ENCODE measurements around the gene HTR2A. TPM values are rescaled to one million over a fixed set of nuclear protein-coding genes. Genes with fewer than 3 reads are reported as not detected.
A peak's percentile ranks its signal among the peaks of the same experiment; 100 is the strongest.
"Not testable (repeated sequence)": the region's sequence is repeated elsewhere in the genome, so short reads cannot be mapped to it uniquely, and the experiment has no call there.

The HTR2A gene
- total RNA-seq, 2 experiments from 2014 or later = not detected

- Mint-ChIP-seq H3K9me3 (ENCODE audit: insufficient read depth) (no peaks in the 10 kb centered on the region), H3K27me3 (ENCODE audit: low read depth) (peaks cover 5% of the 10 kb centered on the region), H3K36me3 (ENCODE audit: low read depth) (no peaks in the 10 kb centered on the region), H3K27ac (no peak overlapping the region), H3K4me3 (no peak overlapping the region), H3K4me1 (ENCODE audit: low read depth) (no peaks in the 10 kb centered on the region)
- DNase-seq = no peak
- ChIA-PET CTCF (no interaction called here), POLR2A (no interaction called here)
- no peak for ATAC-seq
These were observed 57.5 kb downstream of the HTR2A start for GRCh38 chr13:46839399-46839798.

GRCh38 chr13:46834657-46835056, 62.2 kb downstream of the HTR2A start:
- DNase-seq = no peak
- Mint-ChIP-seq H3K27me3 (ENCODE audit: low read depth) (peaks cover 8% of the 10 kb centered on the region), H3K4me1 (ENCODE audit: low read depth) (no peaks in the 10 kb centered on the region), H3K27ac (no peak overlapping the region), H3K36me3 (ENCODE audit: low read depth) (no peaks in the 10 kb centered on the region), H3K4me3 (no peak overlapping the region), H3K9me3 (ENCODE audit: insufficient read depth) (no peaks in the 10 kb centered on the region)
- POLR2A ChIA-PET = no interaction called here
- CTCF ChIA-PET = interaction anchor here (1.3 kb wide), 1 partner anchor 10 kb away, joined by 3 read pairs; no protein-coding TSS in a partner anchor
- no peak for ATAC-seq

- peak; percentile 51 for DNase-seq
These were observed 65.2 kb downstream of the HTR2A start for GRCh38 chr13:46831588-46832194.

GRCh38 chr13:46830405-46831005, 66.3 kb downstream of the HTR2A start:
- DNase-seq (no peak), ATAC-seq (no peak)
- H3K4me1 Mint-ChIP-seq (ENCODE audit: low read depth) = no peaks in the 10 kb centered on the region
- H3K27me3 Mint-ChIP-seq (ENCODE audit: low read depth) = peaks cover 10% of the 10 kb centered on the region
- CTCF ChIA-PET = interaction anchor here (0.9 to 1.4 kb wide), 4 partner anchors 12 to 65 kb away, joined by 5 to 6 read pairs (median 5); no protein-coding TSS in a partner anchor
- H3K9me3 Mint-ChIP-seq (ENCODE audit: insufficient read depth) = no peaks in the 10 kb centered on the region
- POLR2A ChIA-PET = no interaction called here
- no peak overlapping the region for H3K27ac Mint-ChIP-seq
- H3K4me3 Mint-ChIP-seq = no peak overlapping the region
- H3K36me3 Mint-ChIP-seq (ENCODE audit: low read depth) = no peaks in the 10 kb centered on the region

More at GRCh38 chr13:46831588-46832194, 65.2 kb downstream of the HTR2A start:
- no peak overlapping the region for H3K4me3 Mint-ChIP-seq
- no peak for ATAC-seq
- no peak overlapping the region for H3K27ac Mint-ChIP-seq
- ChIA-PET CTCF (interaction anchor here (0.7 to 1.5 kb wide), 7 partner anchors 13 to 946 kb away, joined by 3 to 6 read pairs (median 5); no protein-coding TSS in a partner anchor), POLR2A (no interaction called here)
- H3K27me3 Mint-ChIP-seq (ENCODE audit: low read depth) = peaks cover 8% of the 10 kb centered on the region
- no peaks in the 10 kb centered on the region for H3K9me3 Mint-ChIP-seq (ENCODE audit: insufficient read depth)
- H3K4me1 Mint-ChIP-seq (ENCODE audit: low read depth) = no peaks in the 10 kb centered on the region
- H3K36me3 Mint-ChIP-seq (ENCODE audit: low read depth) = no peaks in the 10 kb centered on the region

GRCh38 chr13:46822551-46822950, 74.3 kb downstream of the HTR2A start:
- H3K4me1 Mint-ChIP-seq (ENCODE audit: low read depth) = no peaks in the 10 kb centered on the region
- ATAC-seq (no peak), DNase-seq (no peak)
- no peaks in the 10 kb centered on the region for H3K36me3 Mint-ChIP-seq (ENCODE audit: low read depth)
- ChIA-PET POLR2A (no interaction called here), CTCF (no interaction called here)
- H3K9me3 Mint-ChIP-seq (ENCODE audit: insufficient read depth) = no peaks in the 10 kb centered on the region
- H3K27me3 Mint-ChIP-seq (ENCODE audit: low read depth) = peaks cover 12% of the 10 kb centered on the region
- no peak overlapping the region for H3K27ac Mint-ChIP-seq
- no peak overlapping the region for H3K4me3 Mint-ChIP-seq

GRCh38 chr13:46817838-46818476, 78.9 kb downstream of the HTR2A start:
- peaks cover 12% of the 10 kb centered on the region for H3K27me3 Mint-ChIP-seq (ENCODE audit: low read depth)
- H3K4me3 Mint-ChIP-seq = no peak overlapping the region
- POLR2A ChIA-PET = no interaction called here
- DNase-seq (no peak), ATAC-seq (no peak)
- CTCF ChIA-PET = interaction anchor here (1.8 kb wide), 1 partner anchor 13 kb away, joined by 6 read pairs; no protein-coding TSS in a partner anchor
- H3K36me3 Mint-ChIP-seq (ENCODE audit: low read depth) = no peaks in the 10 kb centered on the region
- H3K9me3 Mint-ChIP-seq (ENCODE audit: insufficient read depth) = no peaks in the 10 kb centered on the region
- no peak overlapping the region for H3K27ac Mint-ChIP-seq
- no peaks in the 10 kb centered on the region for H3K4me1 Mint-ChIP-seq (ENCODE audit: low read depth)

GRCh38 chr13:46817095-46817494, 79.8 kb downstream of the HTR2A start:
- peaks cover 12% of the 10 kb centered on the region for H3K27me3 Mint-ChIP-seq (ENCODE audit: low read depth)

GRCh38 chr13:46816371-46816770, 80.5 kb downstream of the HTR2A start:
- Mint-ChIP-seq H3K4me3 (no peak overlapping the region), H3K27me3 (ENCODE audit: low read depth) (peaks cover 12% of the 10 kb centered on the region), H3K9me3 (ENCODE audit: insufficient read depth) (peaks cover 11% of the 10 kb centered on the region), H3K36me3 (ENCODE audit: low read depth) (peaks cover 8% of the 10 kb centered on the region), H3K4me1 (ENCODE audit: low read depth) (peaks cover 2% of the 10 kb centered on the region), H3K27ac (no peak overlapping the region)
- ChIA-PET CTCF (interaction anchor here (1.3 kb wide), 1 partner anchor 15 kb away, joined by 5 read pairs; no protein-coding TSS in a partner anchor), POLR2A (no interaction called here)
- ATAC-seq (no peak), DNase-seq (no peak)

More at GRCh38 chr13:46817095-46817494, 79.8 kb downstream of the HTR2A start:
- Mint-ChIP-seq H3K27ac (no peak overlapping the region), H3K9me3 (ENCODE audit: insufficient read depth) (peaks cover 4% of the 10 kb centered on the region), H3K36me3 (ENCODE audit: low read depth) (peaks cover 4% of the 10 kb centered on the region), H3K4me1 (ENCODE audit: low read depth) (peaks cover 1% of the 10 kb centered on the region), H3K4me3 (no peak overlapping the region)
- ChIA-PET CTCF (no interaction called here), POLR2A (no interaction called here)
- ATAC-seq (no peak), DNase-seq (no peak)

- peaks cover 5% of the 10 kb centered on the region for H3K27me3 Mint-ChIP-seq (ENCODE audit: low read depth)
- H3K4me1 Mint-ChIP-seq (ENCODE audit: low read depth) = peaks cover 2% of the 10 kb centered on the region
- DNase-seq (no peak), ATAC-seq (no peak)
- CTCF ChIA-PET = interaction anchor here (1.2 kb wide), 1 partner anchor 15 kb away, joined by 3 read pairs; no protein-coding TSS in a partner anchor
- no peak overlapping the region for H3K4me3 Mint-ChIP-seq
- H3K27ac Mint-ChIP-seq = no peak overlapping the region
- POLR2A ChIA-PET = no interaction called here
- H3K9me3 Mint-ChIP-seq (ENCODE audit: insufficient read depth) = peaks cover 15% of the 10 kb centered on the region
- peaks cover 8% of the 10 kb centered on the region for H3K36me3 Mint-ChIP-seq (ENCODE audit: low read depth)
These were observed 84.5 kb downstream of the HTR2A start for GRCh38 chr13:46812301-46812797.

- H3K9me3 Mint-ChIP-seq (ENCODE audit: insufficient read depth) = peaks cover 15% of the 10 kb centered on the region
- peaks cover 8% of the 10 kb centered on the region for H3K36me3 Mint-ChIP-seq (ENCODE audit: low read depth)
- no peak overlapping the region for H3K27ac Mint-ChIP-seq
- H3K4me3 Mint-ChIP-seq = no peak overlapping the region
- H3K4me1 Mint-ChIP-seq (ENCODE audit: low read depth) = peaks cover 2% of the 10 kb centered on the region
- ChIA-PET POLR2A (no interaction called here), CTCF (interaction anchor here (1.9 kb wide), 1 partner anchor 24 kb away, joined by 4 read pairs; no protein-coding TSS in a partner anchor)
- H3K27me3 Mint-ChIP-seq (ENCODE audit: low read depth) = peaks cover 2% of the 10 kb centered on the region
- ATAC-seq (no peak), DNase-seq (no peak)
These were observed 86.4 kb downstream of the HTR2A start for GRCh38 chr13:46810440-46810839.

GRCh38 chr13:46804921-46805320, 91.9 kb downstream of the HTR2A start:
- H3K4me1 Mint-ChIP-seq (ENCODE audit: low read depth); ATAC-seq; H3K36me3 Mint-ChIP-seq (ENCODE audit: low read depth); H3K27ac Mint-ChIP-seq; H3K4me3 Mint-ChIP-seq; DNase-seq; CTCF ChIA-PET; POLR2A ChIA-PET; H3K9me3 Mint-ChIP-seq (ENCODE audit: insufficient read depth); H3K27me3 Mint-ChIP-seq (ENCODE audit: low read depth): not testable (repeated sequence)

GRCh38 chr13:46804391-46804815, 92.5 kb downstream of the HTR2A start:
- H3K9me3 Mint-ChIP-seq (ENCODE audit: insufficient read depth) = no peaks in the 10 kb centered on the region
- DNase-seq (no peak), ATAC-seq (no peak)
- H3K4me3 Mint-ChIP-seq = no peak overlapping the region
- no peaks in the 10 kb centered on the region for H3K36me3 Mint-ChIP-seq (ENCODE audit: low read depth)
- POLR2A ChIA-PET = no interaction called here
- peaks cover 8% of the 10 kb centered on the region for H3K27me3 Mint-ChIP-seq (ENCODE audit: low read depth)
- H3K27ac Mint-ChIP-seq = no peak overlapping the region
- no peaks in the 10 kb centered on the region for H3K4me1 Mint-ChIP-seq (ENCODE audit: low read depth)
- CTCF ChIA-PET = no interaction called here

All from activated CD8-positive, alpha-beta T cell treated with anti-CD3 and anti-CD28 coated beads, Interleukin-2, amount 10 ng/mL, durations not matched to agents 7 days and 5 days (primary cell).